Sigmoid colon (tissue), 4 donors: ENCODE measurements around the gene BCAR3.

ENCODE experiments used
- CTCF ChIP-seq, 4 experiments: fragments of 450-650 bp in 3 of 4; fragments of 200-600 bp in 1 of 4; IDR thresholded peaks; one replicate each; pipeline ENCODE4 v1.5.1; 2016 to 2019; ENCODE audit warnings: antibody characterized with exemption in 4 of 4, mild to moderate bottlenecking in 3 of 4, moderate library complexity in 2 of 4
- POLR2AphosphoS5 ChIP-seq, 4 donors: sonication (generic); formaldehyde crosslinking; IDR thresholded peaks; one replicate each; pipeline ENCODE4 v1.6.1; 2017; ENCODE audit warnings: antibody characterized with exemption in 4 of 4

- TF ChIP-seq POLR2AphosphoS5 (IDR thresholded peaks at IDR 0.05) = no peak
- TF ChIP-seq CTCF (IDR thresholded peaks at IDR 0.05) = no peak
Observed at GRCh38 chr1:93713341-93713740, 31.7 kb upstream of the BCAR3 start.
